Progenitor cell of endocrine pancreas (in vitro differentiated cells): ENCODE measurements around the gene ERC1. TPM values are rescaled to one million over a fixed set of nuclear protein-coding genes. Genes with fewer than 3 reads are reported as not detected.

ENCODE experiments used
- DNase-seq: peaks from one replicate; pipeline ENCODE4 v3.0.0; 2021; ENCODE audit warnings: low spot score; ENCODE audit not compliant: unreplicated experiment
- H3K27ac Mint-ChIP-seq: 2 replicates; pipeline ENCODE4 v1.8.0; 2021; ENCODE audit warnings: mild to moderate bottlenecking, moderate library complexity, mixed read lengths
- H3K27me3 Mint-ChIP-seq: 2 replicates; pipeline ENCODE4 v1.8.0; 2021; ENCODE audit warnings: mixed read lengths
- H3K36me3 Mint-ChIP-seq: 2 replicates; pipeline ENCODE4 v1.8.0; 2022; ENCODE audit warnings: mixed read lengths; ENCODE audit not compliant: insufficient read depth
- H3K4me1 Mint-ChIP-seq: 2 replicates; pipeline ENCODE4 v1.8.0; 2021; ENCODE audit warnings: low read depth, mixed read lengths
- H3K4me3 Mint-ChIP-seq: 2 replicates; pipeline ENCODE4 v1.8.0; 2021; ENCODE audit warnings: low read depth, mild to moderate bottlenecking, moderate library complexity, mixed read lengths
- H3K9me3 Mint-ChIP-seq: 2 replicates; pipeline ENCODE4 v1.8.0; 2021; ENCODE audit warnings: low read depth, mixed read lengths
- CTCF ChIP-seq: fragments of 200-600 bp; sonication (generic); IDR thresholded peaks from one replicate; pipeline ENCODE4 v1.5.0; 2021; ENCODE audit warnings: antibody characterized with exemption, mild to moderate bottlenecking; ENCODE audit not compliant: unreplicated experiment
- total RNA-seq: library from RNA; stranded (reverse); gene quantifications from 2 replicates; pipeline ENCODE4 v1.2.1, GENCODE V29; 2021

ERC1 gene
- total RNA-seq, 1 donor from 2014 or later = 146 TPM

DNA sequence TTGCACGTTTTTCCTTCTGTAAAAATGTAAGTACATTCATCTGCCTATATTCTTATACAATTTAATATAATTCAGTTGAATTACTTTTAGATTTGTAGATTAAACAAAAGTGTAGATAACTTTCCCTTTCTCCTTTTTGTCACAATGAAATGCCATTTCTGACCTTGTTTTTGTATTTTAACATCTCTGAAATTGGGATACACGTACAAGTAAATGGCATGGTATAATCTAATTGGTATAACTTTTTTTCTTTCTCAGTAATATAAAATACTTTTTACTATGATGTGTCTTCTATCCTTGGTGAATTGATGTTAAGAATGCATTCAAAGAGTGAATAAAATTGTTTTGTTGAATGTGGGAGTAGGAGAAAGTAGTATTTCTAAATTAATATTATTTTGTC is 210.0 kb downstream of the ERC1 start:
- TF ChIP-seq CTCF = no peak
- peaks cover 9% of the 10 kb centered on the region for H3K9me3 Mint-ChIP-seq
- DNase-seq = no peak
- H3K27me3 Mint-ChIP-seq = no peaks in the 10 kb centered on the region
- peaks cover 30% of the 10 kb centered on the region for H3K36me3 Mint-ChIP-seq
- H3K4me3 Mint-ChIP-seq = no peak overlapping the region
- no peak overlapping the region for H3K27ac Mint-ChIP-seq
- H3K4me1 Mint-ChIP-seq = peaks cover under 1% of the 10 kb centered on the region

GRCh38 chr12:1201886-1202285 is 210.9 kb downstream of the ERC1 start:
- DNase-seq = no peak
- no peak for TF ChIP-seq CTCF
- Mint-ChIP-seq H3K36me3 (peaks cover 24% of the 10 kb centered on the region), H3K9me3 (peaks cover 8% of the 10 kb centered on the region), H3K4me3 (no peak overlapping the region), H3K27me3 (no peaks in the 10 kb centered on the region), H3K4me1 (peaks cover 4% of the 10 kb centered on the region), H3K27ac (no peak overlapping the region)

- peaks cover 4% of the 10 kb centered on the region for H3K4me1 Mint-ChIP-seq
These were observed 212.7 kb downstream of the ERC1 start for GRCh38 chr12:1203735-1204019.

GRCh38 chr12:1204581-1205121 is 213.6 kb downstream of the ERC1 start:
- no peak for TF ChIP-seq CTCF
- Mint-ChIP-seq H3K9me3 (no peaks in the 10 kb centered on the region), H3K27ac (no peak overlapping the region), H3K36me3 (peaks cover 3% of the 10 kb centered on the region), H3K4me3 (no peak overlapping the region), H3K27me3 (no peaks in the 10 kb centered on the region), H3K4me1 (peaks cover 4% of the 10 kb centered on the region)
- DNase-seq = no peak

More at GRCh38 chr12:1203735-1204019, 212.7 kb downstream of the ERC1 start:
- no peak for TF ChIP-seq CTCF
- Mint-ChIP-seq H3K9me3 (peaks cover under 1% of the 10 kb centered on the region), H3K27me3 (no peaks in the 10 kb centered on the region), H3K36me3 (peaks cover 6% of the 10 kb centered on the region), H3K4me3 (no peak overlapping the region), H3K27ac (no peak overlapping the region)
- DNase-seq = no peak

DNA sequence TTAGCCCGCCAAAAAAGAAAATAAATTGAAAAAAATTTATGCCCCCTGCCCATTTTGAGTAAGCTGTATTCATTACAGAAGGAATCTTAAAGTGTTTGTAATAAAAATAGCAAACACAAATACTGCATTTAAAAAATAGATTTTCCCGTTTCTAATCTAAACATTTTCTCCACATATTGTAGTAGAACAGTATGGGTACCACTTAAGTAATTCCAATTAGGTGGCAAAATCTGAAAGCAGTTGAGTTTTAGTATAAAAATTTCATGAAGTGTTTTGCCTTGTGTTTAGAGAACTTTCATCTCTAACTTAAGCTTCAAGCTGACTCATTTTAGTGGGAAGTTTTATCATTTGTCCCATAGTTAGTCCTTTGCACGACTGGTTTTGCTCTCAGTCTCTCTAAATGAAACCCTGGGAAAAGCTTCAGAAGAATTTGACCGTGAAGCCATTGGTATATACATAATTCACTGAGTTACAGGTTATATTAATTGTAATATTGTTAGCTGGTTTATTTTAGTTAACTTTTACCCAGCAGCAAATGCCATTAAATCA is 214.6 kb downstream of the ERC1 start:
- TF ChIP-seq CTCF = no peak
- Mint-ChIP-seq H3K4me3 (no peak overlapping the region), H3K9me3 (no peaks in the 10 kb centered on the region), H3K27ac (no peak overlapping the region), H3K36me3 (no peaks in the 10 kb centered on the region), H3K4me1 (peaks cover 6% of the 10 kb centered on the region), H3K27me3 (no peaks in the 10 kb centered on the region)
- no peak for DNase-seq
